ENCODE data around the gene KANSL1.

GRCh38 chr17:46197530-46197929 is 4.3 kb upstream of the KANSL1 start:
- no peak for TF ChIP-seq EZH2 (IDR thresholded peaks at IDR 0.05; ENCODE audit: low read depth, unreplicated experiment)
- no peak for TF ChIP-seq CTCF (conservative IDR thresholded peaks at IDR 0.05; ENCODE audit: low read depth in 2 of 2)
